Adrenal gland (tissue), 5 donors: ENCODE results near the gene TBCB.

ENCODE experiments used
- POLR2A ChIP-seq, 2 donors: fragments of 450-650 bp; IDR thresholded peaks; one replicate each; pipeline ENCODE4 v1.6.1; 2017; ENCODE audit warnings: antibody characterized with exemption in 2 of 2, mild to moderate bottlenecking in 2 of 2, moderate library complexity in 1 of 2
- TF ChIP-seq, protein P1 (sequence below), 6 experiments: fragments of 450-650 bp in 4 of 6; fragments of 200-600 bp in 2 of 6; sonication (generic) in 1 of 6; IDR thresholded peaks; 1 replicate in 5 of 6; 2 replicates in 1 of 6; pipeline versions ENCODE4 v1.5.1 to v1.8.0; 2016 to 2021; ENCODE audit warnings: antibody characterized with exemption in 6 of 6, mild to moderate bottlenecking in 2 of 6, moderate library complexity in 1 of 6
- donor health status: DM: no; HTN: no; CAD: no.

DNA sequence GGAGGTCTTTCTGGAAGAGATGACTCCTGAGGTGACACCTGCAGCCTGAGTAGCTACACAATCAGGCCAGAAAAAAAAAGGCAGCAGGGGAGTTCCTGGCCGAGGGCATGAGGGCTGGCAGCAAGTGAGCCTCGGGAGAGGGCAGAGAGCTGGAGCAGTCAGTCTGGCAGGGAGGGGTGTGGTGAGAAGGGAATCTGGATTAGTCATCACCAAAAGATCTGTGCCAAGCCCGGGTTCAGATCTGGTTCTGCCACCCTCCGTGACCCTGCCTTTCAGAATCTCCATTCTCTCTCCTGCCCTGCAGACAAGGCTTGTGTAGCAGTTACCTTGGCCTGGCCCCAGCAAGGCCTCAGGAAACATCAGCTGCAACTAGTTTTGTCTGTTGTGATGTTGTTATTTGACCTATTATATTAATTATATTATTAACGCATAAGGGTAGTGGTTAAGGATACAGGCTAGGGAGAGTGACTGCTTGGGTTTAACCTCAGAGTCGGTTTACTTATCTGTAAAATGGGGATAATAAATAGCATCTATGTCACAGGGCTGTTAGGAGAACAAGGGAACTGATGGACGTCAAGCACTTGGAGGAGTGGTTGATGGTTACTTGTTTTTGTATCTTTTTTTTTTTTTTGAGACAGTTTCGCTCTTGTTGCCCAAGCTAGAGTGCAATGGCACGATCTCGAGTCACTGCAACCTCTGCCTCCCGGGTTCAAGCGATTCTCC, 21.9 kb downstream of the TBCB start:
- TF ChIP-seq, protein P1, sequence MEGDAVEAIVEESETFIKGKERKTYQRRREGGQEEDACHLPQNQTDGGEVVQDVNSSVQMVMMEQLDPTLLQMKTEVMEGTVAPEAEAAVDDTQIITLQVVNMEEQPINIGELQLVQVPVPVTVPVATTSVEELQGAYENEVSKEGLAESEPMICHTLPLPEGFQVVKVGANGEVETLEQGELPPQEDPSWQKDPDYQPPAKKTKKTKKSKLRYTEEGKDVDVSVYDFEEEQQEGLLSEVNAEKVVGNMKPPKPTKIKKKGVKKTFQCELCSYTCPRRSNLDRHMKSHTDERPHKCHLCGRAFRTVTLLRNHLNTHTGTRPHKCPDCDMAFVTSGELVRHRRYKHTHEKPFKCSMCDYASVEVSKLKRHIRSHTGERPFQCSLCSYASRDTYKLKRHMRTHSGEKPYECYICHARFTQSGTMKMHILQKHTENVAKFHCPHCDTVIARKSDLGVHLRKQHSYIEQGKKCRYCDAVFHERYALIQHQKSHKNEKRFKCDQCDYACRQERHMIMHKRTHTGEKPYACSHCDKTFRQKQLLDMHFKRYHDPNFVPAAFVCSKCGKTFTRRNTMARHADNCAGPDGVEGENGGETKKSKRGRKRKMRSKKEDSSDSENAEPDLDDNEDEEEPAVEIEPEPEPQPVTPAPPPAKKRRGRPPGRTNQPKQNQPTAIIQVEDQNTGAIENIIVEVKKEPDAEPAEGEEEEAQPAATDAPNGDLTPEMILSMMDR (IDR thresholded peaks at IDR 0.05) = no peak
- peak in 1 of 2 donors; percentile 82 for TF ChIP-seq POLR2A (IDR thresholded peaks at IDR 0.05)
